ENCODE measurements around the gene ZNF672.

The ZNF672 gene

DNA sequence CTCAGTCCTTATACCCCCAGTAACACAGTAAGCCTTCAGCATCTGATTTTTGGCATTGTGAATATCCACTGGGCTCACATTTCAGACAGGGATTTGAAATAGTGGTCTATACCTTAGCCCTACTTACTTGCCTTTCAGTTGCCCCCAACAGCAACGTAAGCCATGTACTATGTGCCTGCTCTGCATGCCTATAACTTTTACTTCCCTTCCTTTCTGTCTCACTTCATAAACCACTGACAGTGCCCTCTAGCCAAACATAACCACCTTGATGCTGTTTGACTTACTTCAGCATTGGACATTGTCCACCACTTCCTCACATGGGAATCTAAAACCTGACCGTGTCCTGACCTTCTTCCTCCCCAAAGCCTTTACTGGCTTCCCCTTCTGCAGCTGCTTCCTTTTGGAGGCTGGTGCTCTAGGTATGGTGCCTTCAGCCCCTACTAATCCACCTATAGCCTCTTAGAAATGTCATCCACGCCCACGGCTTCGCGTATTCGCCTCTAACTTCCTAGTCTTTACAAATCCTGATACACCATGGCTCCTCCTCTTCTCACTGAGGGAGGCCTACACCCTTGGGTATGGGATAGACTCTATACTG lies 3.6 kb upstream of the ZNF672 start:
- no peak for DNase-seq (ENCODE audit: low read depth in 2 of 2)

DNA sequence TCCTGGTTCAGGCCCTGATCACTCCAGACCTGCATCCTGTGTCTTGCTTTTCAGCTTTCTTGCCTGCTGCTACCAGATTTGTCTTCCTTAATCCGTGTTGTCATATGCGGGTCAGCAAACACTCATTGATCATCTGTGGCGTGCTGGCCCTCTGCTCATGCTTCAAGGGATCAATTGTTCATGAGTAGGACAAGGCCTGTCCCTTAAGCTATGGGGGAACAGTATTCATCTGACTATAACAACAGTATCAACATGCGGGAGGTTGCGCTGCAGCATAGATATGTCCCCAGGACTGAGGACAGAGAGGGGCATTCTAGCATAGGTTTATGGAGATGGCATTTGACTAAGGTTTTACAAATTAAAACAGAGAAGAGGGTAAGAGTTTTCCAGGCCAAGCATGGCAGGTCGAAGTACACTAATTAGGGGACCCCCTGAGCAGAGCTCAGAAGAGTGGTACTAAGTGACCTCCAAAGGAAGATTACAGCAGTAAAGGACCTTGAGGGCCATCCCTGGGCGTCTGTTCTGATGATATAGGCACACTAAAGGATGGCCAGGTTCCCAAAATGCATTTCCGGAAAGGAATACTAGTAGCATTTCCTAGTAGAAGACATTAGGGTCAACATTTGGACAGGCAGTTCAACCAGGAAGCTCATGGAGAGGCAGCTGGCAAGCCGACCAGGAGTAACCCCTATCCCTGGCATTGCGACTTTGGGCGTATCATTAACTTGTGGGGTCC lies 811 bp upstream of the ZNF672 start:
- no peak for DNase-seq (ENCODE audit: low read depth in 2 of 2)

- DNase-seq (ENCODE audit: low read depth in 2 of 2) = peak; percentile 74
These were observed 538 bp downstream of the ZNF672 start for GRCh38 chr1:248838357-248839167.

GRCh38 chr1:248839168-248839555 lies 1.1 kb downstream of the ZNF672 start:
- DNase-seq (ENCODE audit: low read depth in 2 of 2) = no peak

- DNase-seq (ENCODE audit: low read depth in 2 of 2) = no peak
These were observed 2.9 kb downstream of the ZNF672 start for GRCh38 chr1:248840946-248841345.

DNA sequence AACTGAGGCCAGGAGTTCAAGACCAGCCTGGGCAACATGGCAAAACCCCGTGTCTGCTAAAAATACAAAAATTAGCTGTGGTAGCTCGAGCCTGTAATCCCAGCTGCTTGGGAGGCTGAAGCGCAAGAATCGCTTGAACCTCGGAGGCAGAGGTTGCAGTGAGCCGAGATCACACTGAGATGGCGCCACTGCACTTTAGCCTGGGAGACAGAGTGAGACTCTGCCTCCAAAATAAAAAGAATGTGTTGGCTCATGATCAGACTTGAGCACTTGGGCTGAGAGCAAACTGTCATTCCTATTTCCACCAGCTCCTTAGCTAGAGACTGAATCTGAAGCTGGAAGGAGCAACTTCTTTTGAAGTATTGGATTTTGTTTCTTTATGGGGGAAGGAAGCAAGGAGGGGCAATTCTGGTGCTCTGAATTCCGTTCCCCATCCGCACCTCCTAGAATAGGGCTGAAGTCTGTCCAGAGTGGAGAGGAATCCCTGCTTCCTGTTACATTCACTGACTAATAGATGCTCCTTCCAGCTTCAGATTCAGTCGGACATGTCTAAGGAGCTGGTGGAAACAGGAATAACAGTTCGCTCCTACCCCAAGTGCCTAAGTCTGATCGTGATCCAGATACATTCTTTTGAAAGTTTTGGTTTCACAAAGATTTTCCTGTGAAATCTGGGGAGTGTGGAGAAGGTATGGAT lies 3.8 kb downstream of the ZNF672 start:
- no peak for DNase-seq (ENCODE audit: low read depth in 2 of 2)

- DNase-seq (ENCODE audit: low read depth in 2 of 2) = no peak
These were observed 4.8 kb downstream of the ZNF672 start for GRCh38 chr1:248842781-248843331.

- DNase-seq (ENCODE audit: low read depth in 2 of 2) = no peak
These were observed 5.7 kb downstream of the ZNF672 start for GRCh38 chr1:248843687-248844086.

DNA sequence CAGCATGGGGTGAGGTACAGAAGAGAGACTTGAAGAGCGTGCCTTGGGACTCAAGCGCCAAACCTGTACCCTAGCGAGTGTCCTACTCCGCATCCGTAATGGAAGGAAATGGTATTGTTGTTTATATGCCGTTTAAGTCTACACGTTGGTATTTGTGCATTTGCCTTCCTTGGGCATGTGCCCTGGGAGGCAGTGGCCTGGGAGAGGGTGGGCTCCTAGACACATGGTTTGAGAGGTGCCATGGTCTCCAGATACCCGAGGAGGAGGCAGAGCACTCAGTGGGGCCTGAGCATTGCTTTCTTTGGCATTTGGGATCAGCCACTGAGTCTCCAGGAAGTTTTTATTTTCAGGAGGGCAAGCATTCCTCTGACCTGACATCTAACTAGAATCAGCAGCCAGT lies 6.5 kb downstream of the ZNF672 start:
- no peak for DNase-seq (ENCODE audit: low read depth in 2 of 2)

- no peak for DNase-seq (ENCODE audit: low read depth in 2 of 2)
These were observed 9.3 kb downstream of the ZNF672 start for GRCh38 chr1:248847181-248847955.

DNA sequence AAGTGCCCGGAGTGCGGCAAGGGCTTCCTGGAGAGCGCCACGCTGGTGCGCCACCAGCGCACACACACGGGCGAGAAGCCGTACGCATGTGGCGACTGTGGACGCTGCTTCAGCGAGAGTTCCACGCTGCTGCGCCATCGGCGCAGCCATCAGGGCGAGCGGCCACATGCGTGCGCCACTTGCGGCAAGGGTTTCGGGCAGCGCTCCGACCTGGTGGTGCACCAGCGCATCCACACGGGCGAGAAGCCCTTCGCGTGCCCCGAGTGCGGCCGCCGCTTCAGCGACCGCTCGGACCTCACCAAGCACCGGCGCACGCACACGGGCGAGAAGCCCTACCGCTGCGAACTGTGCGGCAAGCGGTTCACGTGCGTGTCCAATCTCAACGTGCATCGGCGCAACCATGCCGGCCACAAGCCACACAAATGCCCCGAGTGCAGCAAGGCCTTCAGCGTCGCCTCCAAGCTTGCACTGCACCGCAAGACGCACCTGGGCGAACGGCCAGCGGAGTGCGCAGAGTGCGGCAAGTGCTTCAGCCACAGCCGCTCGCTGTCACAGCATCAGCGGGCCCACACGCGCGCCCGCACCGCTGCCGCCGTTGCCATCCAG lies 10.0 kb downstream of the ZNF672 start:
- no peak for DNase-seq (ENCODE audit: low read depth in 2 of 2)

DNA sequence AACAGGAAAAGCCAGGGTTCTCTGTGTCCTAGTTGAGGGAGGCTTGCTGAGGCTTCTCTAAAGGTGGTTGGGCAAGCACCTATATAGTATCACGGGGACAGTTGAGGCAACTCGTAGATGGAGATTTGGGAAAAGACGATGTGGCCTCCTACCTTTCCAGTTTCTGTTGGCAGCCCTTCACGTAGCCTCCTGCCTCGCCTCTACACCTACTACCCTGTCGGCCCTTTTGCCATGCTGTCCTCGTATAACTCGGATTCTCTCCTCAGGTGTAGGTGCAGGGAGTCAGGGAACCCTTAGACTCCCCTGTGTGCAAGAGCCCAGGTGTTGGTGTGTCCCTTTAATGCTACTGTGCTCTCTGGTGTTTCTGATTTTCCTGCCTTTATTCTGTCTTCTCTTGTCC lies 10.6 kb downstream of the ZNF672 start:
- DNase-seq (ENCODE audit: low read depth in 2 of 2) = no peak

DNA sequence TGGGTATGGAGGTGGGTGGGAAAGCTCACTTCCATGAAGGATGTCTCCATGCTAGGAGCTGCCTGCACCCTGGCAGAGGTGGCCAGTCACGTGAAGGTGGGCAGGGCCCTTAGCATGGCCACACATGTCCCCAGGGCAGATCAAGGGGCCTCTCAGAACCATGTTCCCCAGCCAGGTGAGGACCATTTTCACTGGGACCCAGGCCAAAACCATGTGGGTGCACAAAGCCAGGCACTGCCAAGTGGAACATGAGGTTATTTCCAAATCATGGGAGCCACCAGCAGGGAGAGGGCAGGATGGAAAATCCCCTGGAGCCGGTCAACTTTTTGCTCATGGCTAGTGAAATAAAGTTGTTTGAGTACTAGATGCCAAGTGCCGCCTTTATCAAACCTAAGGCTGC lies 11.1 kb downstream of the ZNF672 start:
- DNase-seq (ENCODE audit: low read depth in 2 of 2) = no peak

GRCh38 chr1:248849637-248850036 lies 11.6 kb downstream of the ZNF672 start:
- no peak for DNase-seq (ENCODE audit: low read depth in 2 of 2)

GRCh38 chr1:248850124-248850523 lies 12.1 kb downstream of the ZNF672 start:
- no peak for DNase-seq (ENCODE audit: low read depth in 2 of 2)

- DNase-seq (ENCODE audit: low read depth in 2 of 2) = no peak
These were observed 12.7 kb downstream of the ZNF672 start for GRCh38 chr1:248850536-248851251.

DNA sequence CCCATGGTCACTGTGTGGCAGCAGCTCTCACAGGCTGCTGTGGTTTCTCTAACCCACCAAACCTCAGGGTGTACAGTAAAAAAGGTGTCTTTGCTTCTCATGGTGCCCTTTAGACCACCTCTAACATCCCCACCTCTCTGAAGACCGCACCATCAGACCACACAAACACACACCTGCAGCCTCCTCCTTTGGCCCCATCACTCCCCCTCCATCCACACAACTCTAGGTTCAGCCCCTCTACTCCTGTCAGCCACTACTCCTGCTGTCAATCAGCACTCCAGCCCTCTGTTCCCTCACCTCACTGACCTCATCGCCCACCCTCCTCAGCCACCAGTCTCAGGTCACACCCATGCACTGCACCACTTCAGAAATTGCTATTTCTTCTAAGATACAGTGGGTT lies 13.4 kb downstream of the ZNF672 start:
- DNase-seq (ENCODE audit: low read depth in 2 of 2) = no peak

GRCh38 chr1:248852481-248853405 lies 14.7 kb downstream of the ZNF672 start:
- no peak for DNase-seq (ENCODE audit: low read depth in 2 of 2)

All from stimulated activated CD8-positive, alpha-beta memory T cell treated with anti-CD3 and anti-CD28 coated beads, Interleukin-7, amount 100 ng/mL, for 1 hour (primary cell).